Erythroblast (primary cell): ENCODE measurements around the gene ADAM15.

Experiments
- GATA1 ChIP-seq: IDR thresholded peaks from 2 replicates; pipeline ENCODE4 v1.6.1; 2011; ENCODE audit warnings: low read depth, mild to moderate bottlenecking, control low read depth, low read length, moderate library complexity
- POLR2A ChIP-seq: IDR thresholded peaks from 2 replicates; pipeline ENCODE4 v1.6.1; 2011; ENCODE audit warnings: mild to moderate bottlenecking, low read length

GRCh38 chr1:155009221-155009711 lies 41.9 kb upstream of the ADAM15 start:
- TF ChIP-seq GATA1: no peak
- no peak for TF ChIP-seq POLR2A
